ENCODE data around the gene NFIB.

NFIB gene

GRCh38 chr9:14159440-14160216 lies 154.3 kb downstream of the NFIB start:
- in situ Hi-C loops (cut with MboI; ENCODE audit: low sequenced_read_pairs), result no loop called here

- in situ Hi-C loops (cut with MboI; ENCODE audit: low sequenced_read_pairs), result no loop called here
Observed at GRCh38 chr9:14158916-14159315, 155.0 kb downstream of the NFIB start.

GRCh38 chr9:14158136-14158813 lies 155.7 kb downstream of the NFIB start:
- in situ Hi-C loops (cut with MboI; ENCODE audit: low sequenced_read_pairs), result no loop called here

DNA sequence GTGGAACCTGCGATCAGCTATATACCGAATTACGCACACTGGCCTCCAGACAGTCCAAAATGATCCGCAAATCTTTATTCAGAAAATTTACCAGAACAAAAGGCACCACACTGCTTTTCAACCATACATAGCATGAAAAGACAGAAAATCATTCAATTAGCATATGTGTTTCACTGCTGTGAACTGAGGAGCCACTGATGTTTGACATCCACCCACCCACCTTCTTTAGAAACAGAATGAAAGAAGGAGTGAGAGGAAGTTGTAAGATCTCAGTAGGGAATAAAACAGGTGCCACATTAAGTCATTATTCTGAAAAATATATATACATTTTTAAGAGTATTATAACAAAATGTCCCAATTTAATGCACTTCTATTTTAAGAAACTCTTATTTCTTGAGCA lies 156.8 kb downstream of the NFIB start:
- in situ Hi-C loops (cut with MboI; ENCODE audit: low sequenced_read_pairs), result no loop called here

GRCh38 chr9:14156046-14156445 lies 157.9 kb downstream of the NFIB start:
- in situ Hi-C loops (cut with MboI; ENCODE audit: low sequenced_read_pairs), result no loop called here

DNA sequence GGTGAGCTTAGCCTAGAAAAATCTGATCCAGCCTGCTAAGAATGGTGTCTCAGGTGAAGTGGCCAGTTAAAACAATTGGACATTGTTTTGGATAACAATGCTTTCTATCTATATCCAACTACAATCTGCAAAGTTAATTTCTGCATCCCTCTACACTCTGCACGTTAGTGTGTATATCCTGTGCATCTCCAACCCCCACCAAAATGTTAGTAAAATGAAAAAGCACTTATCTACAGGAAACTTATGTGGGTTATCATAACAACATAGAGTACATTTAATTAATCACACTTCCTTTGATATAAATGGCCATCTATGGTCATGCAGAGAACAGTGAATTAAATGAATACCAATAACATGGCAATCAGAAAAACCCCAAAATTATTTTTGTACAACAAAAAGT lies 158.7 kb downstream of the NFIB start:
- in situ Hi-C loops (cut with MboI; ENCODE audit: low sequenced_read_pairs), result no loop called here

- in situ Hi-C loops (cut with MboI; ENCODE audit: low sequenced_read_pairs), result no loop called here
Observed at GRCh38 chr9:14153310-14153720, 160.6 kb downstream of the NFIB start.

DNA sequence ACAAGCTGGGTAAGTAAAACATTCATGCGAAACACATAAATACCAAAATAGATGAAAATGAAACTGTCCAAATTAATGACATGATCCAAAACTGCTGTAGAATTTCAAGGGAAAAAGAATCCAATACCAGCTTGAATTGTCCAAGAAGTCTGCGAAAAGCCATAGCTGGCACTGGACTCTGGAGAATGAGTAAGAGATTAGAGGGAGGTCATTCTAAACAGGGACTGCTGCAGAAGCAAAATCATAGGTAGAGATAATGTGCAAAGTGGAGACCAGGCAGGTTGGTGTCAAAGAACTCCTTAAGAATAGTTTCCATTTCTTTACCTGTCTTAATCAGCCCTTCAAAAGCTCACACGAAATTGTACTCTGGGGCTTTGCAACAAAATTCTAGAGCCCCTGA lies 162.5 kb downstream of the NFIB start:
- in situ Hi-C loops (cut with MboI; ENCODE audit: low sequenced_read_pairs), result no loop called here

- in situ Hi-C loops (cut with MboI; ENCODE audit: low sequenced_read_pairs), result no loop called here
Observed at GRCh38 chr9:14148501-14149103, 165.3 kb downstream of the NFIB start.

- in situ Hi-C loops (cut with MboI; ENCODE audit: low sequenced_read_pairs), result no loop called here
Observed at GRCh38 chr9:14147738-14148137, 166.2 kb downstream of the NFIB start.

- in situ Hi-C loops (cut with MboI; ENCODE audit: low sequenced_read_pairs), result no loop called here
Observed at GRCh38 chr9:14146201-14146874, 167.6 kb downstream of the NFIB start.

DNA sequence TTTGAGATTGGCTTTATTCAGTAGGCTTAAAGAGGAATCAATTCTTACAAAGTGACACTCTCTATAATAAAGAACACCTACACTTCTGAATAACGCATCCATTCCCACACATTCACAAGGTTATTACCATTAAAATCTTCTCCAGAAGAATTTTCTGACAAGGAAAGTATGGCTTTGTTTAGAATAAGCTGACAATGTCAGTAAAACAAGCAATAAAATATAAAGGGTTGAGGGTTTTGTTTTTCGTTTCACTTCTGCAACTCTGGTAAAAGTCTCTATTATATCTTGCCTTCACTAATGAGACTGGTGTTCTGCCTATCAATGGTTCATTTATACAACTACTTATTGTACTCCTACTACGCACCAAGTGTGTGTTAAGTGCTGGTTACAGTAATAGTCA lies 169.7 kb downstream of the NFIB start:
- in situ Hi-C loops (cut with MboI; ENCODE audit: low sequenced_read_pairs), result no loop called here

DNA sequence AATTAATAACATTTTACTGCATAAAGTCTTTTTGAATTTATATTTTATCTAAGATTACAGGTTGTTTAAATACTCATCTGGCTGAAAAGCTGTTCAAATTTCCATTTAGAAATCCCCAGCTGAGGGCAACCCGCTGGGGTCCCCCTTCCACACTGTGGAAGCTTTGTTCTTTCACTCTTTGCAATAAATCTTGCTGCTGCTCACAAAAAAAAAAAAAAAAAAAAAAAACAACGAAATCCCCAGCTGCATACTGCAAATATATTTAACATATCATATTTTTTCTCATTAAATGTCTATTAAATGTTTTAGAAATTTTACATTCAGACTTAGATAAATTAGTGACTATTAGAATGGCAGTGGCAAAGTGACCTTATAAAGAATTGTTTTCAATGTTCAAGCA lies 172.2 kb downstream of the NFIB start:
- in situ Hi-C loops (cut with MboI; ENCODE audit: low sequenced_read_pairs), result no loop called here

DNA sequence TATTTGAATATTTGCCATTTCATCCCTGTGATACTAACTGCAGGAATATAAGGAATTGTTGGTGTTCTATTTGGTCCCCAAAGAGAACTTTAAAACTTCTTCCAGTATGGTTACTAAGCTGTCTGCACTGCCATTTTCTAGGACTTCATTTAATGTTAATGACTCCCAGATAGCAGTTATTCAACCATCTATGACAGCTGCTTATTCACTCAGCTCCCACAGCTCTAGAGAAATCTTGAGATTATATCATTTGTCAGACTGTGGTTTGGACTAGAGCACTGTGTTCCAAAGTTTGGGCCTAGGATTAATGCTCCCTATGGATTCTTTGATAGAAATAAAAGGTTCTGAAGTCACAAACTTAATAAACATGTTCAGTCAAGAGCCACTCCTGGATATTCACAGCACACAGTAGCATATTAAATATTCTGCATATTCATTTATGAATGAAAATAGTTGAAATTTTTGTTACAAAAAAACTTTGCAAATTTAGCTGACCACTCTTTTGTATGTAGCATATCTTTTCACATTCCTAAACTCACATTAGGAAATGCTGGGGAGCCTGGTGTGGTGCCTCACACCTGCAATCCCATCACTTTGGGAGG lies 173.7 kb downstream of the NFIB start:
- in situ Hi-C loops (cut with MboI; ENCODE audit: low sequenced_read_pairs), result no loop called here

DNA sequence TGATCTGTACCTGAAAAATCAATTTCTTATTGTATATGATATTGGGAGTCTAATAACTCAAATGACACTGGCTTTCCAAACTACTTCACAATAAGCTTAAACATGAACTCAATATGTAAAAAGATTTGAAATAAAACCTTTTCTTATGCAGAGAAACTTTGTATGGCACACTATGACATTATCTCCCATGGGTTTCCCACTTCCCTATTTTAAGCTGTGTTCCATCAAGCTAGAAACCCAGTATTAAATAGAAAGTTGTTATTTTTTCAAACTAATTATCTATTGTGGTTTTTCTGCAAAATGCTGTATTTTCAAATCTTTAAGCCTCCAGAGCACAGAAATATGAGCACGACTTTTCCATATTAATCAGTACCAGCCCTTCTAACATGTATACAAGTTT lies 174.7 kb downstream of the NFIB start:
- in situ Hi-C loops (cut with MboI; ENCODE audit: low sequenced_read_pairs), result no loop called here

DNA sequence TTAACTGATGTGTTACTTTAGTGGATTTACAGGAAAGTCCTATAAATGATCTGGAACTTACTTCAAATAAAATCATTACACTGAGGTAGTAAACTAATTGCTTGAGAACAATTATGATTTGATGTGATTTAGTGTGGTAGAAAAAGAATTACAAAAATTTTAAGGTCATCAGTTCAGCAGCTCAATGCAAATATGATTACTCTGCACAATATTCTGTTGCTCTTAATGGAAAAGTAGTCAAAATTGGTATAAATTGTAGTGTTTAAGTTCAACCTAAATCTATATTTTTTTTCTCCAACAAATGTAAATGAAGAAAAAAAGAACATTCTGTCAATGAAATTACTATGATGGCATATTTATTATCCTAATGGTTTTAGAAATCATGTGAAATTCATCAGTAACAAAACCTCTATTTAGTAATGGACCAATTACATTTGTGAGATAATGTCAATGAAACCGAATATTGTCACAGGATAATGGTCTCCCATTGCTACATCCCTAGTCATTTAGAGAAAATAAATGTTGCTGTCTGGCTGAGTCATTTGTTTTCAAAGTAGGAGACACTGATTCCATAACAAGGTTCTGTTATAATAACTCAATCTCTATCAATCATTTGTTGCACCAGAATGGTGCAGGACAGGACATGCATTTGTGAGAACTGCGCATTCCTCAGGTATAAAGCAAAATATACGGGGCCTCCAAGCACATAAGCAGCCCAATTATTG lies 177.1 kb downstream of the NFIB start:
- in situ Hi-C loops (cut with MboI; ENCODE audit: low sequenced_read_pairs), result no loop called here

- in situ Hi-C loops (cut with MboI; ENCODE audit: low sequenced_read_pairs), result no loop called here
Observed at GRCh38 chr9:14136047-14136635, 177.8 kb downstream of the NFIB start.

GRCh38 chr9:14135421-14135820 lies 178.5 kb downstream of the NFIB start:
- in situ Hi-C loops (cut with MboI; ENCODE audit: low sequenced_read_pairs), result no loop called here

- in situ Hi-C loops (cut with MboI; ENCODE audit: low sequenced_read_pairs), result no loop called here
Observed at GRCh38 chr9:14133394-14133793, 180.5 kb downstream of the NFIB start.

DNA sequence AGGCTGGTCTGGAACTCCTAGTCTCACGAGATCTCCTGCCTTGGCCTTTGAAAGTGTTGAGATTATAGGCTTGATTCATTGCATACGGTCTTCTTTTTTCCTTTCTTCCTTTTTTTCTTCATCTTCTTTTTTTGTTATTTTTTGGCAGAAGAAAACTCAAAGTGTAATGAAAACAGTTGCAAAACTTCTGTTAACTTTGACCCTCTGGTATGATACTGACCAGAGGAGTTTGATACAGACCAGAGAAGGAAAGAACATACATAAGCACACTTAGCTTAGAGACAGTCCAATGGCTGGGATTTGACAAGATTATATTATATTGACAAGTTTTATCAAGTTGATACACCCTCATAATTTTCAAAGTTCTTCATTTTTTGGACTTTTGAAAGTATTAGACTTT lies 181.2 kb downstream of the NFIB start:
- in situ Hi-C loops (cut with MboI; ENCODE audit: low sequenced_read_pairs), result no loop called here

Measured in HL-60/S4 treated with retinoic acid at 250 ng/mL for 4 days and 3 days (cell line).